NOMO-1 treated with DMSO at 0.1 percent for 48 hours (cell line): ENCODE data around the gene PLS1.
"Not testable (repeated sequence)": the region's sequence is repeated elsewhere in the genome, so short reads cannot be mapped to it uniquely, and the experiment has no call there.

ENCODE experiments used
- DNase-seq: peaks from one replicate; lab custom pipeline; 2025; ENCODE audit not compliant: unreplicated experiment; lab: John Stamatoyannopoulos, UW

The PLS1 gene

GRCh38 chr3:142595141-142595540 lies 1.1 kb upstream of the PLS1 start:
- no peak for DNase-seq

DNA sequence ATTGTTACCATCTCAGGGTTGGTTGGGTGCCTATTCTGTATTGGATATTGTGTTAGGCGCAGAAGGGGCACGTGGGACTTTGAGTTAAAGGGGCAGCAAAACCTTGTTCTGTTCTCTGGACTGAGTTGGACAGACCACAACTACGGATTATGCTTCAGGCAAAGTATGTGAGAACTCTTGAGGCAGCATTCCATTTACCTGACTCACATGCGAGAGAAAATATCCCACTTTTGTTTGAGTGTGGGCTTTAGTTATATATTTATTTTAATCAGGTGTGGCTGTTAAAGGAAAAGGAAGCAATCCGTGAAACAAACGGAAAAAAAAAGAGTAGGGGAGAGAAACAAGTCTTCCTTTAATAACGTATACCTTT lies 627 bp upstream of the PLS1 start:
- DNase-seq = no peak

- no peak for DNase-seq
Observed at GRCh38 chr3:142596726-142597088, 514 bp downstream of the PLS1 start.

- DNase-seq = no peak
Observed at GRCh38 chr3:142597906-142598305, 1.7 kb downstream of the PLS1 start.

- no peak for DNase-seq
Observed at GRCh38 chr3:142601713-142602112, 5.5 kb downstream of the PLS1 start.

DNA sequence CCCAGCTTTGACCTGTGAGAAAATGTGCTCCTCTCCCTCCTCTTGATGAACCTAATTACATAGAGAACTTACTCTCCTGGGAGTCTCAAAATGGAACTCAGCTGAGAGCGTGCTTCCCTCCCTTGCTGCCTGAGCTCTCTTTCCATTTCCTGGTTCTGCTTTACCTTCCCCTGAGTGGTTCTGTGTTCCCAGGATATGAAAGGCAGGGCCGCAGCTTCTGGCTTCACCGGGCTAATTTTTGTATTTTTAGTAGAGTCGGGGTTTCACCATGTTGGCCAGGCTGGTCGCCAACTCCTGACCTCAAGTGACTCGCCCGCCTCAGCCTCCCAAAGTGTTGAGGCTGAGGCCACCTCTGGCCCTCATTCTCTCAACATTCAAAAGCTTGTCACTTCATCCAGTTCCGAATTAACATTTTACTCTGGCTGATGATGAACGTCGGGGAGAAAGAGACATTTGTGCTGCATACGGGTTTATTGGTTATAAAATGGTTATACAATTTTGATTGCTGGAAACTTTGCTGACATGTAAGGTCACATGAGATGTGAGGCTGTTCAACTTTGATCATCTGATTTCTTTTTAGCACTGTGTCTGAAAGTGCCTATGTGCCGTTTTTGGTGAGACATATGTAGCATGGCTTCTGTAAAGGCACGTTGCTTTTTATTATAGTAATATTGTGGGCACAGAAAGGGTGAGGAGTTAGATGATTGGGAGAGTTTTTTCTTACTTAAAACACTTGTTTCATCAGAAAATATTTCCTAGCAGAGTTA lies 6.6 kb downstream of the PLS1 start:
- no peak for DNase-seq

- DNase-seq = not testable (repeated sequence)
Observed at GRCh38 chr3:142603386-142603705, 7.2 kb downstream of the PLS1 start.

- no peak for DNase-seq
Observed at GRCh38 chr3:142604940-142605339, 8.7 kb downstream of the PLS1 start.

- DNase-seq = no peak
Observed at GRCh38 chr3:142608631-142609030, 12.4 kb downstream of the PLS1 start.

- DNase-seq = no peak
Observed at GRCh38 chr3:142609136-142609535, 12.9 kb downstream of the PLS1 start.

DNA sequence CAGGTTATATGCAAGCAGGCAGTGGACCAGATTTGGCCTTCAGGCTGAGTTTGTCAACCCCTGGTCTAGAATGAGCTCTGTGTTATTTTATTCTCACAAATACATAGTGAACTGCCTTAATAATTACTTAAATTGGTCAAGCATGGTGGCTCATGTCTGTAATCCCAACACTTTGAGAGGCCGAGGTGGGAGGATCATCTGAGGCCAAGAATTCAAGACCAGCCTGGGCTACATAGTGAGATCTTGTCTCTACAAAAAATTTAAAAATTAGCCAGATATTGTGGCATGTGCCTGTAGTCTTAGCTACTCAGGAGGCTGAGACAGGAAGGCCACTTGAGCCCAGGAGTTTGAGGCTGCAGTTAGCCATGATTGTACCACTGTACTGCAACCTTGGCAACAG lies 15.0 kb downstream of the PLS1 start:
- no peak for DNase-seq

- no peak for DNase-seq
Observed at GRCh38 chr3:142613491-142613890, 17.3 kb downstream of the PLS1 start.

- DNase-seq = no peak
Observed at GRCh38 chr3:142614059-142614626, 17.9 kb downstream of the PLS1 start.

- no peak for DNase-seq
Observed at GRCh38 chr3:142615171-142615570, 19.0 kb downstream of the PLS1 start.

DNA sequence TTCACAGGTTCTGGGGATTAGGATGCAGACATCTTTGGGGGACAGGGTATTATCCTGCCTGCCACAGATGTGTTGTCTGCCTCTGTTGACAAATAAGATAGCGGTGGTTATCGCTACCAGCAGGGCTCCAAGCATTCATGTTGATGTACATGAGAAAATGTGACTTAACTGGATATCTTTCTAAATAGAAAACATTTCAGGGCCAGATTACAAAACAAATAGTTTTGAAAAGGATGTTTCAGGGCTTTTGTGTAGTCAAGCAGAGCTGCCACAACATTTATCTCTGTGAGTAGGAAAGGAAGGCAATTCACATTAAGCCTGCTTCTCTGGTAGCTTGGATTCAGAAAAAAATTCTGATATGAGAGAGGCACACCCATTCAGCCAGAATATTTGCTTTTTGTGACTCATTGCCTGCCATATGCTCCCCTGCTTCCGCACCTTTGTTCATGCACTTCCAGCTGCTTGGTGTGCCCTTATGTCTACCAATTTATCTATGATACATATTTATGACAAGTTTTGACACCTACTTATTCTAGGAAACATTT lies 22.8 kb downstream of the PLS1 start:
- DNase-seq = no peak

- no peak for DNase-seq
Observed at GRCh38 chr3:142622405-142622804, 26.2 kb downstream of the PLS1 start.

GRCh38 chr3:142623194-142623593 lies 27.0 kb downstream of the PLS1 start:
- no peak for DNase-seq

GRCh38 chr3:142624341-142625152 lies 28.4 kb downstream of the PLS1 start:
- DNase-seq = no peak

DNA sequence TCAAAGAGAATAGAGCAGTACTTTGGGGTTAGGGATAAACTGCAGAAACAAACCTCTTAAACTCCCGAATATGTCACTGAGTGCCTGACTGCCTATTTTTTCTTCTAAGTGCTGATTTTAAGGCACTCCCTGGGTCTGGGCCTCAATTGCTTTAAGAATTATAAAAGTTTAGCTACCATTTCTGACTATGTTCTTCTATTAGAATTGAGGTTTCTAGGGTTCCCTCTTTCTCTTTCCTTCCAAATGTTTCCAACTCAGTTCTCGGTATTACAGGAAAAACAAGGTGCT lies 28.9 kb downstream of the PLS1 start:
- no peak for DNase-seq

GRCh38 chr3:142626971-142627370 lies 30.8 kb downstream of the PLS1 start:
- DNase-seq = no peak

- DNase-seq = peak; percentile 17
Observed at GRCh38 chr3:142628801-142629200, 32.6 kb downstream of the PLS1 start.

GRCh38 chr3:142633073-142633472 lies 36.9 kb downstream of the PLS1 start:
- DNase-seq = no peak
